GM12891 (cell line): ENCODE results near the gene COPZ1.

Source experiments
- POLR2A ChIP-seq: IDR thresholded peaks from 2 replicates; pipeline ENCODE4 v1.6.1; 2011; ENCODE audit warnings: low read depth, low read length, control low read depth
- POLR2AphosphoS5 ChIP-seq: IDR thresholded peaks from 2 replicates; pipeline ENCODE4 v1.6.1; 2011; ENCODE audit warnings: low read depth, low read length, control low read depth
- TAF1 ChIP-seq: IDR thresholded peaks from 2 replicates; pipeline ENCODE4 v1.6.1; 2011; ENCODE audit warnings: low read depth, low read length, control low read depth

DNA sequence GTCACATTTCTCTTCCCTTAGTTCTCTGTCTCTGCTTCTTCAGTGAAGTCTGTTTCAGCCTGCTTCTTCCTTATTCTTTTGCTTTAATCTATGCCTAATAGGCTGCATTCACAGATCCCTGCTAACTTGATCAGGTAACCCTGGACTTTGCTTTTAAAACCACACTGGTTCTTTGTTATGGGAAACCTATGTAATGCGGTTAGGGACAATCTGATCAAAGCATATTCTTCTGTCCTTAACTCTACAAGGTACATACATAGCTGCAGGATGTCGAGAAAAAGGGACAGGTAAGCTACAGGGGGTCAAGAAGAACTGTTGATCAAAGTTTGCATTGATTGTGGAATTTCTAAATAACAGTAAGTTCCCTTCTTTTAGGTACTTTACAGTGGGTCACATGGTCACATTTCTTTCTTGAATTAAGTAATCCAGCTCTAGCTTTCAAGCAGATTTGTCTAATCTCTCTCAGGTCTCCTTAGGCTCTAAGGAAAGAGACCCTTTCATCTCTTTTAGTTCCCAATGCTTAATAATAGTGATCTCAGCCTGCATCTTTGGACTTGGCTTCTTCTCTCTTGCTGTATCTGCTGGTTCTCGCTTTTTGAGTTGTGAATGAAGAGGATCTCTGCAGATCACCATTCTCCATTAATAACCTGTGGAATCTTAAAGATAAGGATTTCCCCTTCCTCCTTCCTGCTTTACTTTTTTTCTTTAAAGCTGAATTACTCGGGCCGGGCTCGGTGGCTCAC is 3.8 kb downstream of the COPZ1 start:
- TF ChIP-seq POLR2A (no peak), POLR2AphosphoS5 (no peak), TAF1 (no peak)
